ENCODE data around the gene ABCA2. TPM values are rescaled to one million over a fixed set of nuclear protein-coding genes. Genes with fewer than 3 reads are reported as not detected.

Gene ABCA2
- total and polyA plus RNA-seq, 9 of the 15 experiments (the other 6 are each of a cell fraction or from before 2014, with no cell fraction given) = 0.69 to 16.3 (median 6.1) TPM; not detected in 2

DNA sequence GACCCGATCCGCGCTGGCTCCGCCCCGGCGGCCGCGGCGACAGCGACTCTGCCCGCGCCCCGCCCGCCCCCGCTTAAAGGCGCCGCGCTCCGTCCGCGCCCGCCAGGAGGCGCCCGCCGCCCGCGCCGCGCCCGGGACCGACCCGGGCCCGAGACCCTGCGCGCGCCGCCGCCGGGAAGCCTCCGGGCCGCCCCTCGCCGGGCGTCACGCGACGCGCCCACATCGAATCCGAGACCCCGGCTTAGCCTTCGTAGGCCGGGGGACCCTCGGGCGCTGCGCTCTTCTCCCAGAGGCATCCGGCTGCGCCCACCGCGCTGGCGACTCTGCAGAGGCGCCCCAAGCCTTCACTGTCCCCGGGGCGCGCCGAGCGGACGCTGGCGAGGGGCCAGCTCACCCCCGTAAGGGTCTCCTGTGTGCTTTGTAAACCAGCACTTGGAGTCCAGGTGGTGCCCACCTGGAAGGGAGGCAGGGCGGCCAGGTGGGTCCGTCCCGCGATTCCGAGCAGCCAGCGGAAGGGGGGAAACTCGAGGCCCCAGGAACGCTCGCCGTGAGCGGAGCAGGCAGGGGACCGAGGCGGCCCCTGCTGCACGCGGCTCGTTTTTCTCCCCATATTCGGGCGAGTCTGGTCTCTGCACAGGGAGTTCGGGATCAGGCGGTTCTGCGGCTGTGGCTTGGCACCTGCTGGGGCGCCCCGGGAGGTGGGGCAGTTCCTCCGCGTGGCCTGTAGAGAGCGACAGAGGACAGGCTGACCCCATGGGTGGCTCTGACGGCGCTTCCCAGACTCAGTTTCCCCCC lies 423 bp upstream of the ABCA2 start (continued):
- TF ChIP-seq ZNF639 (CRISPR knock-in tag; conservative IDR thresholded peaks at IDR 0.05 in 1 of 2, IDR thresholded peaks at IDR 0.05 in 1 of 2) (peak; percentile 54 to 88; a peak in 2 of 4 replicates), SMARCE1 (IDR thresholded peaks at IDR 0.05) (0 out of 2 replicates have a peak, but pooled peaks have one; percentile 24), CREB1 (IDR thresholded peaks at IDR 0.05) (no peak), CREB1 (CRISPR knock-in tag; IDR thresholded peaks at IDR 0.05) (0 out of 2 replicates have a peak, but pooled peaks have one; percentile 5), MTA3 (IDR thresholded peaks at IDR 0.05; ENCODE audit: borderline replicate concordance) (no peak), BHLHE40 (IDR thresholded peaks at IDR 0.05; ENCODE audit: low read length) (peak; percentile 22), RBFOX2 (IDR thresholded peaks at IDR 0.05; ENCODE audit: low read depth, low read length) (peak; percentile 56), CBFA2T3 (IDR thresholded peaks at IDR 0.05) (0 out of 2 replicates have a peak, but pooled peaks have one; percentile 14), ZNF24 (IDR thresholded peaks at IDR 0.05) (no peak), CTCFL (IDR thresholded peaks at IDR 0.05; ENCODE audit: borderline replicate concordance, insufficient read depth, low read depth, low read length, poor library complexity, severe bottlenecking) (peak; percentile 88)
- TF ChIP-seq, protein P1, sequence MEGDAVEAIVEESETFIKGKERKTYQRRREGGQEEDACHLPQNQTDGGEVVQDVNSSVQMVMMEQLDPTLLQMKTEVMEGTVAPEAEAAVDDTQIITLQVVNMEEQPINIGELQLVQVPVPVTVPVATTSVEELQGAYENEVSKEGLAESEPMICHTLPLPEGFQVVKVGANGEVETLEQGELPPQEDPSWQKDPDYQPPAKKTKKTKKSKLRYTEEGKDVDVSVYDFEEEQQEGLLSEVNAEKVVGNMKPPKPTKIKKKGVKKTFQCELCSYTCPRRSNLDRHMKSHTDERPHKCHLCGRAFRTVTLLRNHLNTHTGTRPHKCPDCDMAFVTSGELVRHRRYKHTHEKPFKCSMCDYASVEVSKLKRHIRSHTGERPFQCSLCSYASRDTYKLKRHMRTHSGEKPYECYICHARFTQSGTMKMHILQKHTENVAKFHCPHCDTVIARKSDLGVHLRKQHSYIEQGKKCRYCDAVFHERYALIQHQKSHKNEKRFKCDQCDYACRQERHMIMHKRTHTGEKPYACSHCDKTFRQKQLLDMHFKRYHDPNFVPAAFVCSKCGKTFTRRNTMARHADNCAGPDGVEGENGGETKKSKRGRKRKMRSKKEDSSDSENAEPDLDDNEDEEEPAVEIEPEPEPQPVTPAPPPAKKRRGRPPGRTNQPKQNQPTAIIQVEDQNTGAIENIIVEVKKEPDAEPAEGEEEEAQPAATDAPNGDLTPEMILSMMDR (IDR thresholded peaks at IDR 0.05 in 2 of 3, conservative IDR thresholded peaks at IDR 0.05 in 1 of 3; ENCODE audit: insufficient read depth in 2 of 3, low read depth in 1 of 3, low read length in 3 of 3) = peak; percentile 67 to 80 (median 71)
- TF ChIP-seq, protein P2, sequence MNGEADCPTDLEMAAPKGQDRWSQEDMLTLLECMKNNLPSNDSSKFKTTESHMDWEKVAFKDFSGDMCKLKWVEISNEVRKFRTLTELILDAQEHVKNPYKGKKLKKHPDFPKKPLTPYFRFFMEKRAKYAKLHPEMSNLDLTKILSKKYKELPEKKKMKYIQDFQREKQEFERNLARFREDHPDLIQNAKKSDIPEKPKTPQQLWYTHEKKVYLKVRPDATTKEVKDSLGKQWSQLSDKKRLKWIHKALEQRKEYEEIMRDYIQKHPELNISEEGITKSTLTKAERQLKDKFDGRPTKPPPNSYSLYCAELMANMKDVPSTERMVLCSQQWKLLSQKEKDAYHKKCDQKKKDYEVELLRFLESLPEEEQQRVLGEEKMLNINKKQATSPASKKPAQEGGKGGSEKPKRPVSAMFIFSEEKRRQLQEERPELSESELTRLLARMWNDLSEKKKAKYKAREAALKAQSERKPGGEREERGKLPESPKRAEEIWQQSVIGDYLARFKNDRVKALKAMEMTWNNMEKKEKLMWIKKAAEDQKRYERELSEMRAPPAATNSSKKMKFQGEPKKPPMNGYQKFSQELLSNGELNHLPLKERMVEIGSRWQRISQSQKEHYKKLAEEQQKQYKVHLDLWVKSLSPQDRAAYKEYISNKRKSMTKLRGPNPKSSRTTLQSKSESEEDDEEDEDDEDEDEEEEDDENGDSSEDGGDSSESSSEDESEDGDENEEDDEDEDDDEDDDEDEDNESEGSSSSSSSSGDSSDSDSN (IDR thresholded peaks at IDR 0.05; ENCODE audit: borderline replicate concordance in 1 of 2, low read depth in 2 of 2, low read length in 2 of 2) = peak in 1 of 2 experiments; percentile 34; a peak in 1 of 4 replicates
- TF ChIP-seq, protein P3, sequence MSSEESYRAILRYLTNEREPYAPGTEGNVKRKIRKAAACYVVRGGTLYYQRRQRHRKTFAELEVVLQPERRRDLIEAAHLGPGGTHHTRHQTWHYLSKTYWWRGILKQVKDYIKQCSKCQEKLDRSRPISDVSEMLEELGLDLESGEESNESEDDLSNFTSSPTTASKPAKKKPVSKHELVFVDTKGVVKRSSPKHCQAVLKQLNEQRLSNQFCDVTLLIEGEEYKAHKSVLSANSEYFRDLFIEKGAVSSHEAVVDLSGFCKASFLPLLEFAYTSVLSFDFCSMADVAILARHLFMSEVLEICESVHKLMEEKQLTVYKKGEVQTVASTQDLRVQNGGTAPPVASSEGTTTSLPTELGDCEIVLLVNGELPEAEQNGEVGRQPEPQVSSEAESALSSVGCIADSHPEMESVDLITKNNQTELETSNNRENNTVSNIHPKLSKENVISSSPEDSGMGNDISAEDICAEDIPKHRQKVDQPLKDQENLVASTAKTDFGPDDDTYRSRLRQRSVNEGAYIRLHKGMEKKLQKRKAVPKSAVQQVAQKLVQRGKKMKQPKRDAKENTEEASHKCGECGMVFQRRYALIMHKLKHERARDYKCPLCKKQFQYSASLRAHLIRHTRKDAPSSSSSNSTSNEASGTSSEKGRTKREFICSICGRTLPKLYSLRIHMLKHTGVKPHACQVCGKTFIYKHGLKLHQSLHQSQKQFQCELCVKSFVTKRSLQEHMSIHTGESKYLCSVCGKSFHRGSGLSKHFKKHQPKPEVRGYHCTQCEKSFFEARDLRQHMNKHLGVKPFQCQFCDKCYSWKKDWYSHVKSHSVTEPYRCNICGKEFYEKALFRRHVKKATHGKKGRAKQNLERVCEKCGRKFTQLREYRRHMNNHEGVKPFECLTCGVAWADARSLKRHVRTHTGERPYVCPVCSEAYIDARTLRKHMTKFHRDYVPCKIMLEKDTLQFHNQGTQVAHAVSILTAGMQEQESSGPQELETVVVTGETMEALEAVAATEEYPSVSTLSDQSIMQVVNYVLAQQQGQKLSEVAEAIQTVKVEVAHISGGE (CRISPR knock-in tag; IDR thresholded peaks at IDR 0.05) = peak in 1 of 3 experiments; percentile 55; a peak in 1 of 6 replicates
